ENCODE measurements around the gene SMIM1.
"Not testable (repeated sequence)": the region's sequence is repeated elsewhere in the genome, so short reads cannot be mapped to it uniquely, and the experiment has no call there.

The SMIM1 gene

GRCh38 chr1:3795453-3796214, 23.1 kb downstream of the SMIM1 start:
- Histone ChIP-seq H3K4me1 (ENCODE audit: control insufficient read depth, insufficient read depth, low read length) (peaks cover 8% of the 10 kb centered on the region), H3K9me3 (ENCODE audit: control insufficient read depth, low read length) (no peaks in the 10 kb centered on the region), H3K27ac (ENCODE audit: insufficient read depth, low read depth, low read length, poor library complexity, severe bottlenecking) (no peak overlapping the region), H3K36me3 (ENCODE audit: control insufficient read depth, insufficient read depth, low read length) (no peaks in the 10 kb centered on the region), H3K27me3 (ENCODE audit: control insufficient read depth, insufficient read depth, low read length, poor library complexity, severe bottlenecking) (no peaks in the 10 kb centered on the region), H3K4me3 (ENCODE audit: insufficient read depth, low read depth, low read length) (peak overlapping the region; percentile 82)
- WGBS, 2 experiments: 5 to 6% methylated on average over 53 of the region's 53 CpGs

GRCh38 chr1:3796215-3797061, 23.9 kb downstream of the SMIM1 start, which contains the start of gene LRRC47:
LRRC47 (minus strand) TSS chr1:3796498; CDS start chr1:3796476, 22 bp downstream.
- no peaks in the 10 kb centered on the region for H3K9me3 ChIP-seq (ENCODE audit: control insufficient read depth, low read length)
- 6 to 7% methylated on average over 60 of the region's 60 CpGs for WGBS, 2 experiments
- peaks cover 8% of the 10 kb centered on the region for H3K4me1 ChIP-seq (ENCODE audit: control insufficient read depth, insufficient read depth, low read length)
- no peaks in the 10 kb centered on the region for H3K36me3 ChIP-seq (ENCODE audit: control insufficient read depth, insufficient read depth, low read length)
- no peaks in the 10 kb centered on the region for H3K27me3 ChIP-seq (ENCODE audit: control insufficient read depth, insufficient read depth, low read length, poor library complexity, severe bottlenecking)
- H3K4me3 ChIP-seq (ENCODE audit: insufficient read depth, low read depth, low read length): peak within 1 kb of the TSS; percentile 82
- no peak within 1 kb of the TSS for H3K27ac ChIP-seq (ENCODE audit: insufficient read depth, low read depth, low read length, poor library complexity, severe bottlenecking)

DNA sequence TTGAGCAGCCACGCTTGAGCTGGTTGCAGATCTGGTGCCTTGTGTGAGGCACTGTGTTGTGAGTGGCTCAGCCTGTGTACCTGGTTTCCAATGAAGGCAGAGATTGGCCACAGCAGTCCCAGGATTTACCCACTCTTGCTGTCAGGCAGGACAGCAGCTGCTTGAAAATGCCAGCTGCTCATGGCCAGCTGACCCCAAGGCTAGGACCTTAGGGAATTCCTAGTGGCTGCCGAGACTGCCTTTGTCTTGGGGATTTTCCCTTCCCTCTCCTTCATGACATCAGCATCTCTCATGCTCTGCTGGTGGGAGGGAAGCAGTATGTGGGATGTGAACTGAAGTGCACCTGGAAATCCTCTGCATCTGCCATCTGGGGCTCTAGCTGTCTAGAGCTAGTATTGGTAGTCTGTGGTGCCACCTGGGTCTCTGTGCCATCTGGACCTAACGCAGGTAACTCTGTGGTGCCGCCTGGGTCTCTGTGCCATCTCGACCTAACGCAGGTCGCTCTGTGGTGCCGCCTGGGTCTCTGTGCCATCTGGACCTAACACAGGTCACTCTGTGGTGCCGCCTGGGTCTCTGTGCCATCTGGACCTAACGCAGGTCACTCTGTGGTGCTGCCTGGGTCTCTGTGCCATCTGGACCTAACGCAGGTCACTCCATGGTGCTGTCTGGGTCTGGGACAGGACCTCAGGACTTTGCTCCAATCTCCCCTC, 27.6 kb downstream of the SMIM1 start:
- H3K27ac ChIP-seq (ENCODE audit: insufficient read depth, low read depth, low read length, poor library complexity, severe bottlenecking): no peak overlapping the region

DNA sequence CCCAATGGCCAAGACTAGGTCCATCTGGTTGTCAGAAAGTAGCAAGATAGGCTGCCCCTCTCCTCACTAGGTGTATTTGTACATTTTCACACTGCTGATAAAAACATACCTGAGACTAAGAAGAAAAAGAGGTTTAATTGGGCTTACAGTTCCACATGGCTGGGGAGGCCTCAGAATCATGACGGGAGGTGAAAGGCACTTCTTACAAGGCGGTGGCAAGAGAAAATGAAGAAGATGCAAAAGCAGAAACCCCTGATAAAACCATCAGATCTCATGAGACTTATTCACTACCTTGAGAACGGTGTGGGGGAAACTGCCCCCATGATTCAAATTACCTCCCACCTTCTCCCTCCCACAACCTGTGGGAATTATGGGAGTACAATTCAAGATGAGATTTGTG, 28.2 kb downstream of the SMIM1 start:
- H3K4me3 ChIP-seq (ENCODE audit: insufficient read depth, low read depth, low read length); H3K9me3 ChIP-seq (ENCODE audit: control insufficient read depth, low read length); H3K36me3 ChIP-seq (ENCODE audit: control insufficient read depth, insufficient read depth, low read length); H3K27ac ChIP-seq (ENCODE audit: insufficient read depth, low read depth, low read length, poor library complexity, severe bottlenecking); H3K27me3 ChIP-seq (ENCODE audit: control insufficient read depth, insufficient read depth, low read length, poor library complexity, severe bottlenecking); H3K4me1 ChIP-seq (ENCODE audit: control insufficient read depth, insufficient read depth, low read length): not testable (repeated sequence)
- WGBS, 2 experiments: 85 to 94% methylated on average over 3 of the region's 3 CpGs

More for the DNA sequence above, 27.6 kb downstream of the SMIM1 start:
- Histone ChIP-seq H3K9me3 (ENCODE audit: control insufficient read depth, low read length) (no peaks in the 10 kb centered on the region), H3K36me3 (ENCODE audit: control insufficient read depth, insufficient read depth, low read length) (no peaks in the 10 kb centered on the region), H3K4me1 (ENCODE audit: control insufficient read depth, insufficient read depth, low read length) (peaks cover 2% of the 10 kb centered on the region), H3K4me3 (ENCODE audit: insufficient read depth, low read depth, low read length) (no peak overlapping the region), H3K27me3 (ENCODE audit: control insufficient read depth, insufficient read depth, low read length, poor library complexity, severe bottlenecking) (no peaks in the 10 kb centered on the region)
- WGBS, 2 experiments: 85 to 90% methylated on average over 11 of the region's 11 CpGs

DNA sequence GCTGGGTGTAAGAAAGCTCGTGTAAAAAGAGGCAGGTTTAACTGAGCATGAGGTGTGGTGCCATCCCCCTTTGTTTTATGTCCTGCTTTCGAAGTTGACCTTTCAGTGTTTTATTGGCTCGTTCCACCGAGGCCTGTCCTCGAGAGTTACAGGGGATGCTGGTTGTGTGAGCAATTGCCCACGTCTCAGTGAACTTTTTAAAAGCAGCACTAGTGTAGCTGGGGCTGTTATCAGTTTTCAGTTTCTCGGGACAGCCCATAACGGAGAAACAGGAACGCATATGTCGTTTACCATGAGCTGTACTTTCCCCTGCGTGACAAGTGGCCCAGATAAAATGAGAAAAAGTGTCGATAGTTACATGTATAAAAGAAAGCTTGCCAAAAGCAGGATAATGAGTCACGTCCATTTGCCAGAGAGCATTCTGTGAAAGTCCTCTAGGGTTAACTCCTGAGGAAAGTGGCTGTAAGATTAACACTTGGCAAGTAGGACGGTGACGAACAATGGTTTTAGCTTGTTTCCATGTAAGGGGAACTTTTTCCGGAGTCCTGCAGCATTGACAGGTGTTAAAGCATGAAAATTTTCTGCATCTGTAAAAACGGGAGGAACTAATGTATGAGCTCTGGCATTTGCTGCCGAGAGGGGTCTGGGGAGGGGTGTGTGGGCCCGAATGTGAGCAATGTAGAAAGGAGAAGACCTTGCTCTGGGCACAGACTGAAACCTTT, 31.5 kb downstream of the SMIM1 start:
- H3K36me3 ChIP-seq (ENCODE audit: control insufficient read depth, insufficient read depth, low read length): no peaks in the 10 kb centered on the region
- no peaks in the 10 kb centered on the region for H3K4me1 ChIP-seq (ENCODE audit: control insufficient read depth, insufficient read depth, low read length)
- WGBS, 2 experiments: 88% methylated on average over 19 of the region's 19 CpGs
- H3K4me3 ChIP-seq (ENCODE audit: insufficient read depth, low read depth, low read length): no peak overlapping the region
- no peak overlapping the region for H3K27ac ChIP-seq (ENCODE audit: insufficient read depth, low read depth, low read length, poor library complexity, severe bottlenecking)
- H3K9me3 ChIP-seq (ENCODE audit: control insufficient read depth, low read length): no peaks in the 10 kb centered on the region
- H3K27me3 ChIP-seq (ENCODE audit: control insufficient read depth, insufficient read depth, low read length, poor library complexity, severe bottlenecking): no peaks in the 10 kb centered on the region

DNA sequence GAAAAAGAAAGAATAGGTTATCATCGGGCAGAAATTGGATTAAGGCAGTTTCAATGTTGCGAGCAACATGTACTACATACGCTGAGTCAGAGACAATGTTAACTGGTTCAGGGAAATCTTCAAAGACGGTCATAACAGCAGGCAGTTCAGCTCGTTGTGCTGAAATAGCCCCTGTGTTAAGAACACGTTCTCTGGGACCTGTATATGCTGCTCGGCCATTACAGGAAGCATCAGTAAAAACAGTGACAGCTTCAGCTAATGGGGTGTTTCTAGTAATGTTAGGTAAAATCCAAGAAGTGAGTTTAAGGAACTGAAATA, 32.0 kb downstream of the SMIM1 start:
- H3K9me3 ChIP-seq (ENCODE audit: control insufficient read depth, low read length); H3K4me3 ChIP-seq (ENCODE audit: insufficient read depth, low read depth, low read length); H3K27me3 ChIP-seq (ENCODE audit: control insufficient read depth, insufficient read depth, low read length, poor library complexity, severe bottlenecking); H3K36me3 ChIP-seq (ENCODE audit: control insufficient read depth, insufficient read depth, low read length); H3K4me1 ChIP-seq (ENCODE audit: control insufficient read depth, insufficient read depth, low read length); H3K27ac ChIP-seq (ENCODE audit: insufficient read depth, low read depth, low read length, poor library complexity, severe bottlenecking): not testable (repeated sequence)
- WGBS, 2 experiments: 88 to 92% methylated on average over 7 of the region's 7 CpGs

DNA sequence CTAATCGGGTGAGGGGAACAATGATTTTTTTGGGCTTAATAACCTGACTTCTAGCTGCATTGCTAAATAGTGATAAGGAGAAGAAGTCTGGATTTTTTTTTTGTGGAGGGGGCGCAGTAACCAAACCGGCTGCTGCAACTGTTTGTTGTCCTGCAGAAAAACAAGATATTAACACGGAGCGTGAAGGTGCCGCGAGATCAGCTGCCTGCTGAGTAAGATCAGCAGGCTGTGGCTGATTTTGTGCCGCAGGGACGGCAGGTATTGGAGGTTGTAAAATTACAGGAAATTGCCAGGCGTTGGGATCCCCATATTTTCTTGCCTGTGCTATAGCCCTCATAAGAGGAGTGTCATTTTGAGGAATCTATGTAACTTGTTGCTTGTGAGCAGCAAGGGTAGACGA, 32.5 kb downstream of the SMIM1 start:
- Histone ChIP-seq H3K4me1 (ENCODE audit: control insufficient read depth, insufficient read depth, low read length) (no peaks in the 10 kb centered on the region), H3K27ac (ENCODE audit: insufficient read depth, low read depth, low read length, poor library complexity, severe bottlenecking) (no peak overlapping the region), H3K36me3 (ENCODE audit: control insufficient read depth, insufficient read depth, low read length) (no peaks in the 10 kb centered on the region), H3K4me3 (ENCODE audit: insufficient read depth, low read depth, low read length) (no peak overlapping the region), H3K27me3 (ENCODE audit: control insufficient read depth, insufficient read depth, low read length, poor library complexity, severe bottlenecking) (no peaks in the 10 kb centered on the region), H3K9me3 (ENCODE audit: control insufficient read depth, low read length) (no peaks in the 10 kb centered on the region)
- 93 to 94% methylated on average over 11 of the region's 11 CpGs for WGBS, 2 experiments

DNA sequence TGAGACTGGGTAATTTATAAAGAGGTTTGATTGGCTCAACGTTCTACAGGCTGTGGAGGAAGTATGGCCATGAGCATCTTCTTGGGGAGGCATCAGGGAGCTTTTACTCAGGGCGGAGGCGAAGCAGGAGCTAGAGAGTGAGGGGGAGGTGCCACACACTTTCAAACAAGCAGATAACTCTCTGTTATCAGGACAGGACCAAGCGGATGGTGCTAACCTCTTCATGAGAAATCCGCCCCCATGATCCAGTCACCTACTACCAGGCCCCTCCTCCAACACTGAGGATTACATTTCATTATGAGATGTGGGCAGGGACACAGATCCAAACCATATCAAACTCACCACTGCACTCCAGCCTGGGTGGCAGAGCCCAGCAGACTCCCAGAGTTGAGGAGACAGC, 35.2 kb downstream of the SMIM1 start:
- Histone ChIP-seq H3K4me3 (ENCODE audit: insufficient read depth, low read depth, low read length) (no peak overlapping the region), H3K36me3 (ENCODE audit: control insufficient read depth, insufficient read depth, low read length) (no peaks in the 10 kb centered on the region), H3K27ac (ENCODE audit: insufficient read depth, low read depth, low read length, poor library complexity, severe bottlenecking) (no peak overlapping the region), H3K4me1 (ENCODE audit: control insufficient read depth, insufficient read depth, low read length) (no peaks in the 10 kb centered on the region), H3K27me3 (ENCODE audit: control insufficient read depth, insufficient read depth, low read length, poor library complexity, severe bottlenecking) (no peaks in the 10 kb centered on the region), H3K9me3 (ENCODE audit: control insufficient read depth, low read length) (no peaks in the 10 kb centered on the region)
- WGBS, 2 experiments: 82 to 84% methylated on average over 5 of the region's 5 CpGs

DNA sequence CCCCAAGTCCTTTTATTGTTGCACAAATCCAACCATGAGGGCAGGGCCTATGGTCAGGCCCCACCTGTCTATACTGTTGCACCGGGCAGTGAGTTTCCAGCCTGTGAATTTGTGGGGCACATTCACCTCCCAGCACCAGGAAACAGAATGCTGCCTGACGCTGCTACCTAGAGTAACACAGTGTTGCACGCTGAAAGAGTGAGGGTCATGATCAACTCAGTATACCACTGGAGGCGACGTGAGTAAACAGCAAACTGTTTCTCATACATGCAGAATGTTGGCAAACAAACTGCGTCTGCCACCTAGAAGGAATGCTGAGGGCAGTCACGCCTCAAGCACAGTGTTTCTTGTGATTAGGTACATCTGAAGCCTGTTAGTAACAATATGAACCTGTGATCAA, 37.1 kb downstream of the SMIM1 start:
- Histone ChIP-seq H3K4me1 (ENCODE audit: control insufficient read depth, insufficient read depth, low read length) (no peaks in the 10 kb centered on the region), H3K36me3 (ENCODE audit: control insufficient read depth, insufficient read depth, low read length) (no peaks in the 10 kb centered on the region), H3K27ac (ENCODE audit: insufficient read depth, low read depth, low read length, poor library complexity, severe bottlenecking) (no peak overlapping the region), H3K27me3 (ENCODE audit: control insufficient read depth, insufficient read depth, low read length, poor library complexity, severe bottlenecking) (no peaks in the 10 kb centered on the region), H3K4me3 (ENCODE audit: insufficient read depth, low read depth, low read length) (no peak overlapping the region), H3K9me3 (ENCODE audit: control insufficient read depth, low read length) (no peaks in the 10 kb centered on the region)
- WGBS, 2 experiments: 84 to 85% methylated on average over 7 of the region's 7 CpGs
